Ovary (tissue), 9 donors: ENCODE measurements around the gene CREM. TPM values are rescaled to one million over a fixed set of nuclear protein-coding genes. Genes with fewer than 3 reads are reported as not detected.

Experiments
- DNase-seq, 5 donors: peaks; one replicate each; pipeline ENCODE4 v3.0.0-alpha.2; 2019 to 2020
- H3K27ac ChIP-seq, 2 donors: fragments of 200-600 bp; one replicate each; pipeline versions ENCODE4 v1.5.1 to v1.8.0; 2019 to 2022
- H3K27me3 ChIP-seq: fragments of 200-600 bp; one replicate; pipeline ENCODE4 v1.8.0; 2022
- H3K36me3 ChIP-seq: fragments of 200-600 bp; sonication (generic); one replicate; pipeline ENCODE4 v1.5.1; 2019
- H3K4me1 ChIP-seq: one replicate; pipeline ENCODE4 v1.8.1; 2013; ENCODE audit warnings: mild to moderate bottlenecking, moderate library complexity; ENCODE audit not compliant: insufficient read depth
- H3K4me3 ChIP-seq: fragments of 200-600 bp; sonication (generic); one replicate; pipeline ENCODE4 v1.5.1; 2017
- H3K9me3 ChIP-seq, 2 donors: fragments of 200-600 bp in 1 of 2; sonication (generic) in 1 of 2; one replicate each; pipeline versions ENCODE4 v1.5.1 to v1.8.1; 2013 to 2019; ENCODE audit warnings: mild to moderate bottlenecking in 1 of 2, moderate library complexity in 1 of 2
- CTCF ChIP-seq, 3 donors: fragments of 450-650 bp in 2 of 3; fragments of 200-600 bp in 1 of 3; IDR thresholded peaks; one replicate each; pipeline versions ENCODE4 v1.5.1 to v1.8.0; 2016 to 2022; ENCODE audit warnings: antibody characterized with exemption in 3 of 3, mild to moderate bottlenecking in 1 of 3
- EP300 ChIP-seq: sonication (generic); formaldehyde crosslinking; IDR thresholded peaks from one replicate; pipeline ENCODE4 v1.6.1; 2017; ENCODE audit warnings: antibody characterized with exemption
- POLR2A ChIP-seq: fragments of 450-650 bp; IDR thresholded peaks from one replicate; pipeline ENCODE4 v1.6.1; 2017; ENCODE audit warnings: antibody characterized with exemption, mild to moderate bottlenecking, moderate library complexity
- WGBS, 3 donors: extraction: QIAGEN DNeasy Blood & Tissue Kit in 1 of 3; methylation state at CpG; one replicate each; pipeline versions ENCODE4 v1.1.5 to v1.1.7; 2013 to 2017; 5-methylcytosine and 5-hydroxymethylcytosine counted together
- intact Hi-C, 4 donors: fragments of 100-400 bp; cut with DNase I; formaldehyde crosslinking; loops; one replicate each; pipeline versions ENCODE4 v1.11.0 to v1.15.1; 2022 to 2023
- polyA plus RNA-seq, 2 donors: library from polyadenylated mRNA; stranded (reverse); fragments of 200-250 nt in 1 of 2; fragments of 350-450 nt in 1 of 2; fragmentation: Illumina TruSeq in 1 of 2; extraction: RNeasy Lipid Tissue Mini Kit (QIAGEN cat#74804) in 1 of 2; gene quantifications; one replicate each; pipeline ENCODE4 v1.2.3, GENCODE V29; 2013 to 2014
- total RNA-seq, 7 donors: library from RNA; depleted of rRNA in 2 of 7; stranded (reverse); fragments of >200 nt in 2 of 7; fragmentation: NEBNext Ultra II Directional in 3 of 7; extraction: Animal tissue kit (Norgen Biotek cat#: 25700) in 3 of 7; gene quantifications; one replicate each; pipeline versions ENCODE4 v1.1.0 to v1.2.4, GENCODE V29; 2016 to 2023
- donor health status: DM: no; HTN: no; CAD: no; lungs with moderate emphysema.
- donor health status: DM: no; HTN: no; CAD: no.
- donor health status: Bipolar disorder and iron deficiency.
- donor health status: DM: yes; HTN: yes; CAD: no.
- donor health status: DM: no; HTN: no; CAD: no.
- donor health status: DM: yes; HTN: yes; CAD: no.

The CREM gene
- total and polyA plus RNA-seq, 9 donors: 24.4 to 87.2 (median 41.5) TPM

GRCh38 chr10:35228058-35228457, 101.4 kb downstream of the CREM start:
- intact Hi-C loops: no loop called here
- Histone ChIP-seq H3K4me1 (no peaks in the 10 kb centered on the region), H3K4me3 (no peak overlapping the region), H3K9me3 (no peaks in the 10 kb centered on the region), H3K27me3 (no peaks in the 10 kb centered on the region), H3K27ac (no peak overlapping the region), H3K36me3 (no peaks in the 10 kb centered on the region)
- WGBS, 3 donors: 97 to 98% (median 97%) methylated on average over 1 of the region's 1 CpG
- no peak for DNase-seq
- TF ChIP-seq CTCF (IDR thresholded peaks at IDR 0.05) (no peak), EP300 (no peak), POLR2A (no peak)

GRCh38 chr10:35231646-35232045, 105.0 kb downstream of the CREM start:
- Histone ChIP-seq H3K36me3 (no peaks in the 10 kb centered on the region), H3K9me3 (no peaks in the 10 kb centered on the region), H3K4me1 (no peaks in the 10 kb centered on the region), H3K27ac (no peak overlapping the region), H3K27me3 (no peaks in the 10 kb centered on the region), H3K4me3 (no peak overlapping the region)
- 87 to 93% (median 91%) methylated on average over 4 of the region's 4 CpGs for WGBS, 3 donors
- intact Hi-C loops: no loop called here
- DNase-seq: no peak
- TF ChIP-seq EP300: no peak

GRCh38 chr10:35232527-35232926, 105.9 kb downstream of the CREM start:
- no peaks in the 10 kb centered on the region for H3K4me1 ChIP-seq
- H3K27ac ChIP-seq: no peak overlapping the region
- intact Hi-C loops: no loop called here
- 74 to 83% (median 79%) methylated on average over 3 of the region's 3 CpGs for WGBS, 3 donors
- DNase-seq: no peak
- no peaks in the 10 kb centered on the region for H3K9me3 ChIP-seq
- H3K4me3 ChIP-seq: no peak overlapping the region
- H3K27me3 ChIP-seq: no peaks in the 10 kb centered on the region
- TF ChIP-seq CTCF (IDR thresholded peaks at IDR 0.05): no peak
- no peak for TF ChIP-seq EP300
- TF ChIP-seq POLR2A: no peak
- no peaks in the 10 kb centered on the region for H3K36me3 ChIP-seq

- Histone ChIP-seq H3K27me3 (no peaks in the 10 kb centered on the region), H3K36me3 (no peaks in the 10 kb centered on the region), H3K9me3 (no peaks in the 10 kb centered on the region), H3K4me3 (no peak overlapping the region), H3K4me1 (no peaks in the 10 kb centered on the region), H3K27ac (no peak overlapping the region)
- 92 to 94% (median 94%) methylated on average over 8 of the region's 8 CpGs for WGBS, 3 donors
- TF ChIP-seq EP300 (no peak), POLR2A (no peak), CTCF (IDR thresholded peaks at IDR 0.05) (no peak)
- no peak for DNase-seq
- intact Hi-C loops: no loop called here
Observed at GRCh38 chr10:35234073-35234472, 107.4 kb downstream of the CREM start.

GRCh38 chr10:35236739-35237138, 110.1 kb downstream of the CREM start:
- no peak for TF ChIP-seq EP300
- Histone ChIP-seq H3K4me3 (no peak overlapping the region), H3K27ac (no peak overlapping the region), H3K36me3 (no peaks in the 10 kb centered on the region), H3K27me3 (no peaks in the 10 kb centered on the region), H3K9me3 (no peaks in the 10 kb centered on the region), H3K4me1 (no peaks in the 10 kb centered on the region)
- WGBS, 3 donors: 46 to 70% (median 54%) methylated on average over 3 of the region's 3 CpGs
- intact Hi-C loops: no loop called here
- no peak for DNase-seq
